HG03064 (cell line): ENCODE measurements around the gene SYNE2.

Experiments
- ATAC-seq: cut with Tn5 transposase; IDR thresholded peaks from one replicate; pipeline ENCODE4 v1.9.1; 2021; ENCODE audit warnings: low read depth; ENCODE audit not compliant: unreplicated experiment

SYNE2 gene

GRCh38 chr14:63909984-63910383, 57.2 kb downstream of the SYNE2 start:
- no peak for ATAC-seq

GRCh38 chr14:63910583-63911363, 58.0 kb downstream of the SYNE2 start:
- no peak for ATAC-seq

GRCh38 chr14:63911404-63911803, 58.6 kb downstream of the SYNE2 start:
- ATAC-seq: no peak

GRCh38 chr14:63912286-63912685, 59.5 kb downstream of the SYNE2 start:
- ATAC-seq: no peak

GRCh38 chr14:63918411-63918810, 65.6 kb downstream of the SYNE2 start:
- no peak for ATAC-seq

- ATAC-seq: no peak
Measured at GRCh38 chr14:63922696-63923421, 70.1 kb downstream of the SYNE2 start.

GRCh38 chr14:63923422-63923752, 70.6 kb downstream of the SYNE2 start:
- ATAC-seq: no peak

GRCh38 chr14:63924375-63924774, 71.6 kb downstream of the SYNE2 start:
- ATAC-seq: no peak

- no peak for ATAC-seq
Measured at GRCh38 chr14:63926641-63927040, 73.8 kb downstream of the SYNE2 start.

GRCh38 chr14:63928744-63929174, 76.0 kb downstream of the SYNE2 start:
- ATAC-seq: no peak

- ATAC-seq: no peak
Measured at GRCh38 chr14:63933110-63933509, 80.3 kb downstream of the SYNE2 start.

GRCh38 chr14:63933711-63934110, 80.9 kb downstream of the SYNE2 start:
- ATAC-seq: no peak

GRCh38 chr14:63938198-63939005, 85.6 kb downstream of the SYNE2 start:
- peak; percentile 54 for ATAC-seq

GRCh38 chr14:63939006-63939270, 86.1 kb downstream of the SYNE2 start:
- no peak for ATAC-seq

GRCh38 chr14:63940387-63940786, 87.6 kb downstream of the SYNE2 start:
- ATAC-seq: no peak

- ATAC-seq: no peak
Measured at GRCh38 chr14:63941023-63941422, 88.2 kb downstream of the SYNE2 start.

GRCh38 chr14:63949696-63950095, 96.9 kb downstream of the SYNE2 start:
- ATAC-seq: no peak

GRCh38 chr14:63951021-63951420, 98.2 kb downstream of the SYNE2 start:
- ATAC-seq: no peak

- ATAC-seq: no peak
Measured at GRCh38 chr14:63951429-63951828, 98.6 kb downstream of the SYNE2 start.

GRCh38 chr14:63952053-63952932, 99.5 kb downstream of the SYNE2 start:
- no peak for ATAC-seq
